HG03354 (cell line): ENCODE data around the gene RPL37A.

ENCODE experiments used
- ATAC-seq: cut with Tn5 transposase; IDR thresholded peaks from one replicate; pipeline ENCODE4 v1.9.1; 2021; ENCODE audit warnings: mild to moderate bottlenecking; ENCODE audit not compliant: unreplicated experiment, poor library complexity, severe bottlenecking

Gene RPL37A

GRCh38 chr2:216486271-216486670, 12.4 kb upstream of the RPL37A start:
- ATAC-seq: no peak

GRCh38 chr2:216486708-216487107, 11.9 kb upstream of the RPL37A start:
- no peak for ATAC-seq

DNA sequence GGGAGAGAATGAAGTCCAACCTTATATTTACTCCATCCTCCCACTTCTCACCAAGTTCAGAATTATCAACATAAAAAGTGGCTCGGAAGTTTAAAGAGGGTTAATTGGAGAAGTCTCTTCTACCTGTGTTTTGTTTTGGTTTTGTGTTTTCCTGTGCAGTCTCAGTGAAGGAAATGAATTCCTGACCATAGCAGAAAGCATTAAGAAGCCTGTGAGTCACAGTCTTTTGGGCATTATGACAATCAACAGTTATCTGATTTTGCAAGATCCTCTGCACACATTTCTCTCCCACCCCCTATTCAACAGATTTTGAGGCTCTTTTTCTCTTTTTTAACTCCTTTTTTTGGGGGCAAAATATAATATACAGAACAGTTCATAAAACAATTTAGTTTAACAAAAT, 8.6 kb upstream of the RPL37A start:
- no peak for ATAC-seq

GRCh38 chr2:216491793-216492596, 6.6 kb upstream of the RPL37A start:
- peak; percentile 74 for ATAC-seq

DNA sequence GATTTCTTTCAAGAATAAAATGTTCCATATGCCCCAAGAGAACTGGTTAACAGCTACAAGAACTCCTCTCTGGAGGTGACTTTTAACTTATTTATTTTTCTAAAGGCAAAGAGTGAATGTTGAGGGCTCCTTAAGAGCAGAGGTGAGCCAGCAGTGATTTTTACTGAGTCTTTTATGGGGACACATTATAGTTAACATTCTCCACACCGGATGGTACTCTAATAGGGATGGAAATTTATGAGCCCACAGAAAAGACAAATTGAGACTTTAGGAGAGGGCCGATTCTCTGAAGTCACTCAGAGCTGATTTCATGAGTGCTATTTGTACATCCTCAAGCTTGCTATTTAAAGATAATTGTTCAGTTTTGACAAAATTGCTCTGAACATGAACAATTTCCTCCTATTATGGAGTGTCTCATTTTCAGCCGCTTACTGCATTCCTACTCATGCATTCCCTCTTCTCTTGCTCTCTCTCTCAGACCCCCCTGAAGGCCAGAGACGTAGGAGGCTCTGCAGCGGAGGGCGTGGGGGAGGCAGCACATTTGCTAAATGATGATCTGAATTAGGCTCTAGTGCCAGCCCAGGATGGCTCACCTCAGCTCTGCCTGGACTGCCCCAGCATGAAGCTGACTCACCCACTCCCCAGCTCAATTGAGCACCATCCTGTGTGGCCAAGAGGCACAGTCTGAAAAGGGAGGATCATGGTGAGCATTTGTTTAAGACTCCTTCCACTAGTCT, 5.9 kb upstream of the RPL37A start:
- ATAC-seq: no peak

- no peak for ATAC-seq
Observed at GRCh38 chr2:216493334-216493685, 5.3 kb upstream of the RPL37A start.

- no peak for ATAC-seq
Observed at GRCh38 chr2:216495656-216496055, 3.0 kb upstream of the RPL37A start.

- no peak for ATAC-seq
Observed at GRCh38 chr2:216497382-216498069, 1.1 kb upstream of the RPL37A start.

DNA sequence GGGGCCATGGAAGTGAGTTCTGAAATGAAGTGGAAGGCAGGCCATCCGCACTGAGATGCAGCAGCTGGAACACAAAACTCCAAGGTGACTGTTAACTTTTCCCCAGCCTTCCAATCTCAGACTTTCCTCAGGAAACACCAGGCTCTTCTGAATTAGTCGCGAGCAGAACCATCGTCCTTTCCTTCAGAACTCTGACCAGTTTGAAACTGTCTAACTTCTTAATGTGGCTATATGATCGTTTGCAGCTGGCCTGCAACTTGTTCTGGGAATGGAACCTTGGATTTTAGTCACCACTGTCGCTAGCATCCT, 620 bp upstream of the RPL37A start:
- no peak for ATAC-seq

DNA sequence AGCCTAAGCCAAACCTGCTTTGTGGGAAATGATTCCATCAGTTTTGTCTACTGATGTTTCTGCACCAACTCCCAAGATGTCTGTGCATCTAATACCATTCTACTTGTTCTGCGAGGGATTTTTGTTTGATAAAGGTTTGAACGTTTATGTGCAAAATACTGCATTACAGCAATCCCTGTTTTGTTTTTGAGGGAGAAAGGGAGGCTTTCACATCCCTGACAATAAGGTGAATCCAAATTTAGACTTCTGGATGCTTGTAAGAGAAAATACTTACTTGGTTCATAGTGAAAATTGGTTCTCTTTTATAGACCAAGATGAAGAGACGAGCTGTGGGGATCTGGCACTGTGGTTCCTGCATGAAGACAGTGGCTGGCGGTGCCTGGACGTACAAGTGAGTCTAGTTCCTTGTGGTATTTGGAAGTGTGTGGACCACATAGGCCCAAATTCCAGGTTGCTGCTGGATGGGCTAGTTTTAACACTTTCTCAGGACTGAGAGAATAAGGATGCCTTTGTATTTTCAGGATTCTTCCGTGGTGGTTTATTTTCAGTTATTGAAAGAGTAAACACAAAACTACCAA, 1.1 kb downstream of the RPL37A start:
- ATAC-seq: no peak

- no peak for ATAC-seq
Observed at GRCh38 chr2:216500572-216500971, 1.9 kb downstream of the RPL37A start.

- ATAC-seq: no peak
Observed at GRCh38 chr2:216501854-216502253, 3.2 kb downstream of the RPL37A start.

DNA sequence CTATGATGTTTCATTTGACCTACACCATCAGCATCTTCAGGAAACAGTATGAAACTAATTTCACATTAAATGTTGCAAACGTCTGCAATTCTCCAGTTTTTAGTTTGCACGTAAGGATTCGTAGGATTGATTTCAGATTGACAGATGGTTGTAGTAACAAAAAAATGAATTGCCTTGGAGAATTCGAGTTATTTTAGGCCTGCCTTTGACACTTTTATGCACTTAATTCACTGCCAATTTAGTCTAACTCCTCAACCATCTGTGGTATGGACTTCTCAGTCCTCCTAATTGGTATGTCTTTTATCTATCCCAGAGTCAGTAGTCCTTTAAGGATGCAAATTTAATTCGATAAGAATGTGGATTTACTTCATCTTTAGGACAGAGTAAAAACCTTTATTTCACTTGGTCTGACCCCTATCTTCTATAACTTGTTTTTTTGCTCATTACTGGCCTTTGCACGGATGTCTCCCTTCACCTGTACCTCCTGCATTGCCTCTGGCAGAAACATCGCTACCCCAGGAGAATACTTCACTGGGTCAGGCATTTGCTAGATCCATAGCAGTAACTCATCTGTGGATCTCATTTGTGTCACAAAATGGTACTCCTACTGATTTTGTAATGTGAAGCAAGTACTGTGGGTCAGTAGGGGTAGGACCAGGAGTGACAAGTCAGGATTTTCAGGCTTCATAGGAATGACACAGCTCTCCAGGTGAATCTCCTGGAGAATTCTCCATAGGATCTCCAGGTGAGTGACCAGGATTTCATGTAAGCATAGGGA, 3.9 kb downstream of the RPL37A start:
- ATAC-seq: no peak

GRCh38 chr2:216503159-216503629, 4.5 kb downstream of the RPL37A start:
- no peak for ATAC-seq

GRCh38 chr2:216503697-216504375, 5.2 kb downstream of the RPL37A start:
- ATAC-seq: no peak

- no peak for ATAC-seq
Observed at GRCh38 chr2:216504376-216504762, 5.7 kb downstream of the RPL37A start.

- no peak for ATAC-seq
Observed at GRCh38 chr2:216505133-216506106, 6.8 kb downstream of the RPL37A start.
